Mucosa of descending colon (tissue), 3 donors: ENCODE data around the gene RPL10. TPM values are rescaled to one million over a fixed set of nuclear protein-coding genes. Genes with fewer than 3 reads are reported as not detected.

Source experiments
- ATAC-seq: fragments of 200-7000 bp; cut with Tn5 transposase; one replicate; pipeline ENCODE4 v1.9.1; 2020; ENCODE audit warnings: mild to moderate bottlenecking, moderate library complexity
- DNase-seq, 3 donors: peaks; one replicate each; pipeline ENCODE4 v3.0.0-alpha.2; 2020
- H3K36me3 ChIP-seq: fragments of 200-600 bp; one replicate; pipeline ENCODE4 v1.8.0; 2021; ENCODE audit warnings: low read depth, mild to moderate bottlenecking
- H3K4me1 ChIP-seq: fragments of 200-600 bp; one replicate; pipeline ENCODE4 v1.8.0; 2021; ENCODE audit warnings: low read depth, mild to moderate bottlenecking
- H3K4me3 ChIP-seq: fragments of 200-600 bp; one replicate; pipeline ENCODE4 v1.8.0; 2021; ENCODE audit warnings: mild to moderate bottlenecking
- H3K9me3 ChIP-seq: fragments of 200-600 bp; one replicate; pipeline ENCODE4 v1.8.0; 2021; ENCODE audit warnings: mild to moderate bottlenecking
- intact Hi-C, 2 donors: fragments of 100-400 bp; cut with DNase I in 1 of 2; cut with micrococcal nuclease in 1 of 2; formaldehyde crosslinking; loops; one replicate each; pipeline versions ENCODE4 v1.11.0 to v1.11.1; 2022; cut with DNase I, micrococcal nuclease
- total RNA-seq, 3 donors: library from RNA; stranded (reverse); fragmentation: NEBNext Ultra II Directional in 2 of 3; extraction: Animal tissue kit (Norgen Biotek cat#: 25700) in 2 of 3; gene quantifications; one replicate each; pipeline versions ENCODE4 v1.2.1 to v1.2.4, GENCODE V29; 2021 to 2023
- TF ChIP-seq, protein P1 (sequence below): fragments of 200-600 bp; IDR thresholded peaks from one replicate; pipeline ENCODE4 v1.8.0; 2022; ENCODE audit warnings: antibody characterized with exemption, mild to moderate bottlenecking
- donor health status: DM: no; HTN: no; CAD: no; lungs with moderate emphysema.
- donor health status: DM: no; HTN: no; CAD: no.
- donor health status: DM: no; HTN: yes; CAD: no.

RPL10 gene
- total RNA-seq, 3 donors from 2014 or later, result 2,179 to 2,606 (median 2,424) TPM

GRCh38 chrX:154426916-154427770 lies 29.0 kb downstream of the RPL10 start:
- DNase-seq, result no peak

DNA sequence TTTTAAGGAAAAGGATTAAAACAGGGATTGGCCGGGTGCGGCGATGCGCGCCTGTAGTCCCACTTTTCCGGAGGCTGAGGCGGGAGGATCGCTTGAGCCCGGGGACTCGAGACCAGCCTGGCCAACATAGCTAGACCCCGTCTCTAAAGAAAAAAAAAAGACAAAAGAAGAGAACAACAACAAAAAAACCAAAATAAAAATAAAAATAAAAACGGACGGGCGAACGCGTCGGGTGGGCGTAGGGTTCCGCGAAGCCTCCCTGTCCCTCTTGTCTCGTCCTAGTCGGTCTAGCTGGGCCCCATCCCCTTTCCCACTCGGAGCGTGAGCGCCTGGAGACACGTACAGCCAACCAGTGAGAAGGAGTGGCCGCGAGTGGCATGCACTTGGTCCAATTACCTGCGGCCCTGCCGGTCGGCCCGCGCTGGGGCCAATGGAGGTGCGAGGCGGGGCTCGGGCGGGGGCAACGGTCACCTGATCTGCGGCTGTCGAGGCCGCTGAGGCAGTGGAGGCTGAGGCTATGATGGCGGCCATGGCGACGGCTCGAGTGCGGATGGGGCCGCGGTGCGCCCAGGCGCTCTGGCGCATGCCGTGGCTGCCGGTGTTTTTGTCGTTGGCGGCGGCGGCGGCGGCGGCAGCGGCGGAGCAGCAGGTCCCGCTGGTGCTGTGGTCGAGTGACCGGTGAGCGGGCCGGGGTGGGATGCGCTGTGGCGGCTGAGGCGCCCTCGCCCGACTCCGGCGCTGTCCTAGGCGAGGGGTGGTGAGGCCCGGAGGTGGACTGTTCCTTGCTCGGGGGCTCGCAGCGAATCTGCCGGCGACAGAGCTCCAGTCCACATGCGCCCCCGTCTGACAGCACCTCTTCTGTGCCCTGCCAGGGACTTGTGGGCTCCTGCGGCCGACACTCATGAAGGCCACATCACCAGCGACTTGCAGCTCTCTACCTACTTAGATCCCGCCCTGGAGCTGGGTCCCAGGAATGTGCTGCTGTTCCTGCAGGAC lies 30.3 kb downstream of the RPL10 start, which contains the start of gene ATP6AP1:
ATP6AP1 (plus strand) TSS at position 502 of the 996 bp plus-strand sequence; CDS start at position 518, 16 bp downstream.
- ATAC-seq (peak; percentile 98), DNase-seq (peak; percentile 90 to 96 (median 93))
- Histone ChIP-seq H3K4me1 (no peaks in the 10 kb centered on the region), H3K36me3 (no peaks in the 10 kb centered on the region), H3K4me3 (peak within 1 kb of the TSS; percentile 36), H3K9me3 (no peaks in the 10 kb centered on the region)
- intact Hi-C loops, result no loop called here
- TF ChIP-seq, protein P1, sequence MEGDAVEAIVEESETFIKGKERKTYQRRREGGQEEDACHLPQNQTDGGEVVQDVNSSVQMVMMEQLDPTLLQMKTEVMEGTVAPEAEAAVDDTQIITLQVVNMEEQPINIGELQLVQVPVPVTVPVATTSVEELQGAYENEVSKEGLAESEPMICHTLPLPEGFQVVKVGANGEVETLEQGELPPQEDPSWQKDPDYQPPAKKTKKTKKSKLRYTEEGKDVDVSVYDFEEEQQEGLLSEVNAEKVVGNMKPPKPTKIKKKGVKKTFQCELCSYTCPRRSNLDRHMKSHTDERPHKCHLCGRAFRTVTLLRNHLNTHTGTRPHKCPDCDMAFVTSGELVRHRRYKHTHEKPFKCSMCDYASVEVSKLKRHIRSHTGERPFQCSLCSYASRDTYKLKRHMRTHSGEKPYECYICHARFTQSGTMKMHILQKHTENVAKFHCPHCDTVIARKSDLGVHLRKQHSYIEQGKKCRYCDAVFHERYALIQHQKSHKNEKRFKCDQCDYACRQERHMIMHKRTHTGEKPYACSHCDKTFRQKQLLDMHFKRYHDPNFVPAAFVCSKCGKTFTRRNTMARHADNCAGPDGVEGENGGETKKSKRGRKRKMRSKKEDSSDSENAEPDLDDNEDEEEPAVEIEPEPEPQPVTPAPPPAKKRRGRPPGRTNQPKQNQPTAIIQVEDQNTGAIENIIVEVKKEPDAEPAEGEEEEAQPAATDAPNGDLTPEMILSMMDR, result no peak

More at GRCh38 chrX:154426916-154427770, 29.0 kb downstream of the RPL10 start:
- Histone ChIP-seq H3K4me3 (no peak overlapping the region), H3K36me3 (no peaks in the 10 kb centered on the region), H3K4me1 (no peaks in the 10 kb centered on the region), H3K9me3 (no peaks in the 10 kb centered on the region)
- intact Hi-C loops, result no loop called here
- ATAC-seq, result no peak
- TF ChIP-seq, protein P1, result no peak

- Histone ChIP-seq H3K9me3 (no peaks in the 10 kb centered on the region), H3K4me3 (no peak overlapping the region), H3K36me3 (no peaks in the 10 kb centered on the region), H3K4me1 (no peaks in the 10 kb centered on the region)
- ATAC-seq (no peak), DNase-seq (no peak)
- intact Hi-C loops, result no loop called here
- TF ChIP-seq, protein P1, result no peak
These were observed 31.5 kb downstream of the RPL10 start for GRCh38 chrX:154429711-154430110.

DNA sequence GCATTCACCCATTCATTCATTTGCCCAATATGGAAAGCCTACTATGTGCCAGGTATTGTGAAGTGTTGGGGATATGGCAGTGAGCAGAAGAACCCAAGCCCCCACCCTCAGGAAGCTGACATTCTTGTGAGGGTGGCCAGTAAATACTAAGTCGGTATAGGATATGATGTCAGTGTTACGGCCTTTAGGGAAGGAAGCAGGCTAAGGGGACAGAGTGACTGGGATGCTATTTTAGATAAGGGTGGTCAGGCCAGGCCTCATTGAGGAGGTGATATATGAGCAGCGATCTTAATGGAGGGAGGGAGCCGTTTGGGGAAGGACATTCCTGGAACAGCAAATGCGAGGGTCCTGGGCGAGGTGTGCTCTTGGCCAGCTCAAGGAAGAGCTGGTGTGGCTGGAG lies 32.3 kb downstream of the RPL10 start:
- Histone ChIP-seq H3K36me3 (no peaks in the 10 kb centered on the region), H3K9me3 (no peaks in the 10 kb centered on the region), H3K4me1 (no peaks in the 10 kb centered on the region), H3K4me3 (no peak overlapping the region)
- ATAC-seq (no peak), DNase-seq (no peak)
- TF ChIP-seq, protein P1, result no peak
- intact Hi-C loops, result no loop called here

GRCh38 chrX:154430916-154431315 lies 32.7 kb downstream of the RPL10 start:
- no peaks in the 10 kb centered on the region for H3K4me1 ChIP-seq
- no peak overlapping the region for H3K4me3 ChIP-seq
- H3K36me3 ChIP-seq, result no peaks in the 10 kb centered on the region
- TF ChIP-seq, protein P1, result no peak
- no peaks in the 10 kb centered on the region for H3K9me3 ChIP-seq
- ATAC-seq (no peak), DNase-seq (no peak)
- intact Hi-C loops, result no loop called here
